Fibroblast of lung (primary cell): Measurements from ENCODE around the gene CLSTN2.

Experiments
- CTCF ChIP-seq, 2 donors: IDR thresholded peaks in 1 of 2; conservative IDR thresholded peaks in 1 of 2; 1 replicate in 1 of 2; 2 replicates in 1 of 2; pipeline ENCODE4 v1.5.1; 2011 to 2012; ENCODE audit warnings: low read length in 2 of 2, control low read depth in 1 of 2, inconsistent platforms in 1 of 2, low read depth in 1 of 2, mild to moderate bottlenecking in 1 of 2
- EZH2 ChIP-seq: IDR thresholded peaks from 2 replicates; pipeline ENCODE4 v1.5.1; 2012; ENCODE audit warnings: low read length, control low read depth, mild to moderate bottlenecking; ENCODE audit errors: missing control alignments

- no peak for TF ChIP-seq CTCF (conservative IDR thresholded peaks at IDR 0.05 in 1 of 2, IDR thresholded peaks at IDR 0.05 in 1 of 2; ENCODE audit: low read depth in 1 of 2, low read length in 2 of 2)
- no peak for TF ChIP-seq EZH2
Observed at GRCh38 chr3:140249188-140249587, 314.2 kb downstream of the CLSTN2 start.
